ENCODE measurements around the gene GNA12. TPM values are rescaled to one million over a fixed set of nuclear protein-coding genes. Genes with fewer than 3 reads are reported as not detected.

Gene GNA12
- total RNA-seq, 1 experiment from 2014 or later: 25.7 TPM

DNA sequence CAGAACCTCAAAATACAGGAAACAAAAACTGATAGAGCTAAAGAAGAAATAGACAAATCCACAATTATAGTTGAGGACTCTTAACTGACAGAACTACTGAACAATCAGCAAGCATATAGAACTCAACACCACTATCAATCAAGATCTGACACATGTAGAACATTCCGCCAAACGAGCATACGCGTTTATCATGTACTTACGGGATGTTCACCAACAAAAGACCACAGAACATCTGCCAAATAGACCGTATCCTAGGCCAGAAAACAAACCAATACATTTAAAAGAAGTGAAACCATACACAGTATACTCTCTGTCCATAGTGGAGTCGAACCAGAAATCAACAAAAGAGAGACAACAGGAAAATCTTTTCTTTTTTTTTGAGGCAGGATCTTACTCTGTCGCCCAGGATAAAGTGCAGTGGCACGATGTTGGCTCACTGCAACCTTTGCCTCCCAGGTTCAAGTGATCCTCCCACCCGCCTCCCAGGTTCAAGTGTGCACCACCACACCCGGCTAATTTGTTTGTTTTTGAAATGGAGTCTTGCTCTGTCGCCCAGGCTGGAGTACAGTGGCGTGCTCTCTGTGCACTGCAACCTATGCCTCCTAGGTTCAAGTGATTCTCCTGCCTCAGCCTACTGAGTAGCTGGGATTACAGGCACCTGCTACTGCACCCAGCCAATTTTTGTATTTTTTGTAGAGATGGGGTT lies 5.1 kb downstream of the GNA12 start:
- no peak for DNase-seq (ENCODE audit: low read depth)

DNA sequence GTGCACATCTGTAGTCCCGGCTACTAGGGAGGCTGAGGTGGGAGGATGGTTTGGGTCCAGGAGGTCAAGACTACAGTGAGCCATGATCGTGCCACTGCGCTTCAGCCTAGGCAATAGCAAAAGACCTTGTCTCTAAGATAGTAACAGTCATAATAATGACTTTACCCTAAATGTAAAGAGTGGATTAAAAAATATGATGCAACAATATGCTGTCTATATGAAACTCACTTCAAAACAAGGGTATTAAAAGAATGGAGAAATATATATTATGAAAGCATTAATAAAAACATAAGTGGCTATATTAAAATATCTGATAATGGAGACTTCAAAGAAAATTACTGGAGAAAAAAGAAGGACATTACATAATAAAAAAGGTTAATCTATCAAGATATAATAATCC lies 5.7 kb downstream of the GNA12 start:
- no peak for DNase-seq (ENCODE audit: low read depth)

DNA sequence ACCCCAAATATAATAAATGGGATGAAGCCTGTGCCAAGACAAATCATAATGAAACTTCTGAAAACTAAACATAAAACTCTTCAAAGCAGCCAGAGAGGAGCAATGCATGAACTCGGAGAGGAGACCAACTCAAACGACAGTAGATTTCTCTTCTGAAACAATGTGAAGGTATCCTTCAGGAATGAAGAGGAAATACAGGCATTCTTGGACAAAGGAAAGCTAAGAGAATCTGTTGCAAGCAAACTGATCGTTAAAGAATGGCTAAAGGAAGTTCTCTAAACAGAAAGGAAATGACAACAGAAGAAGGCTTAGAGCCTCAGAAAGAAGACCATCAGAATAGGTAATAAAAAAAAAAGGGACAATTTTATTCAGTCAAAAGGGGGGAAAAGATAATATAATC lies 6.6 kb downstream of the GNA12 start:
- DNase-seq (ENCODE audit: low read depth): no peak

DNA sequence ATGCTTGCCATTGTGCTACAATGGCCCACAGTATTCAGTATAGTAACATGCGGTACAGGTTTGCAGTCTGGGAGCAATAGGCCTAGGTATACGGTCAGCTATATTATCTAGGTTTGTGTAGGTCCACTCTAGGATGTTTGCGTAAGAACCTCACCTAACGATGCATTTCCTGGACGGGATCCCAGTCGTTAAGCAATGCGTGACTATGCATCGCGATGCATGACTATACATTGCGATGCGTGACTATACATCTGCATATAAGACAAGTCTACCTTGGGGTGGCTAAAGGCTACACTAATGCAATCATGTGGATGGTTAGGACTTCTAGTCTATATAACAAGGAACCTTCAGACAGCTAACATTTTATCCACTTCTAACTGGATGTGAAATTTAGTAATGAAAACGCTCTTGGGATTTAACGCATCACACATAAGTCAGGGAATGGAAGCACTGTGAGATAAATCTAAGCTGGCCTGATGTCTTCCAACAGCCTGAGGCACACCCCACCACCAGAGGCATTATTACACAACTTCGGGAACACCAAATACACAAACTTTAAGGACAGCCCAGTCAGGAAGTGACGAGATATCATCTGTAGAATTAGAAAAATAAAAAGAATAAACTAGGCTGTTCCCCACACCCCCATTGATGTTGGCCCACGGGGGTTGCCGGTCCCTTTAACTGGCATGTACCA lies 9.2 kb downstream of the GNA12 start:
- no peak for DNase-seq (ENCODE audit: low read depth)

DNA sequence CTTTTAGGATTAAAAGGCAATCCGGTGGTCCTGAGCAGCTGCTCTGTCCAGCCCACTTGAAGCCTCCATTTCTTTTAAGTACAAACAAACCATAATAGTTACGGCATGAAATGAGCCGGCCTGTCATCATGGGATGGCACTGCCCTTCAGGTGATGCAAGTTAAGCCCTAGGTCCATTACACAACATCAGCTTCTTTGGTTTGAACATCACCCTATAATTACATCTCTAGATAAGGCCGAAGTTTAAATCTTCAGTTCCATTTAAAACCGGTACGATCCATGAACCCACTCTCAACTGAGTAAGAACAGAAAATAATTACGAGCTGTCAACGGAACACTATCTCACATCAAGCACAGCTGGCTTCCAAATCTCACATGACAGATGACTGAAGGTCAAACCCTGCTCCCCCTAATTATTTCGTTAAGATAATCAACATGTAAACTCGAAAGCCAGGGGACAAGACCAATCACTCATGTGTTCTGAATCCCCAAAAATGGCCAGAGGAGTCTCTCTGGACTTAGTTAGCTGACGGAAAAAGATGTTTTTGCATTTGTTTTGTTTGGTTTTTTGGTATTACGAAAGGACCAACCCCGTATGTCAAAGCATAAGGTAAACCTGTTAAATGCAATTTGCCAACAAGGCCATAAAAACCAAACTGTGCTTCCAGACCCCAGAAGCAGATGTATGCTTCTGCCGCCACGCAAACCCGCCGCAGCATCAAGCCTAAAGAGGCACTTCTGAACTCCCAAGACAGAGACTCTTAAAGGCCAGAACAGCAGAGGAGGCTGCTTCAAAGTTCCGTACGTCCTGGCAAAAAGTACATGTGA lies 10.8 kb downstream of the GNA12 start:
- no peak for DNase-seq (ENCODE audit: low read depth)

DNA sequence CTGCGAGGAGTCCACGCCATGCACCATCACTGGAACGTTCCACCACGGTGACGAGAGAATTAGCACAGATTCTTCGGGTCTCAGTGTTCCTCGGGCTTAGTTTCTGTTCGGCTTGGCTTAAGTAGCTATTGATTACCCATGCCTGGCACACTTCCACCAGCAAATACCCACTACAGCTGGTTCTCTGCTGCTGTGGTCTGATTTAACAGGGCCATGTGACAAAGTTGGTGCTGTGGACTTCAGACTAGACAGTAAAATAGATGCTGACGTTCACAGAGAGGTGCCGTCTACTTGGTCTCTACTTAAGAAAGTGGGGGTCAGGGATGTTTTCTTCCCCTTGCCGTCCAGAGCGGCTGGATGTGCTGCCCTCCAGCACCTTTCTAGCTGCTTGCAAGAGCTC lies 11.6 kb downstream of the GNA12 start:
- no peak for DNase-seq (ENCODE audit: low read depth)

DNA sequence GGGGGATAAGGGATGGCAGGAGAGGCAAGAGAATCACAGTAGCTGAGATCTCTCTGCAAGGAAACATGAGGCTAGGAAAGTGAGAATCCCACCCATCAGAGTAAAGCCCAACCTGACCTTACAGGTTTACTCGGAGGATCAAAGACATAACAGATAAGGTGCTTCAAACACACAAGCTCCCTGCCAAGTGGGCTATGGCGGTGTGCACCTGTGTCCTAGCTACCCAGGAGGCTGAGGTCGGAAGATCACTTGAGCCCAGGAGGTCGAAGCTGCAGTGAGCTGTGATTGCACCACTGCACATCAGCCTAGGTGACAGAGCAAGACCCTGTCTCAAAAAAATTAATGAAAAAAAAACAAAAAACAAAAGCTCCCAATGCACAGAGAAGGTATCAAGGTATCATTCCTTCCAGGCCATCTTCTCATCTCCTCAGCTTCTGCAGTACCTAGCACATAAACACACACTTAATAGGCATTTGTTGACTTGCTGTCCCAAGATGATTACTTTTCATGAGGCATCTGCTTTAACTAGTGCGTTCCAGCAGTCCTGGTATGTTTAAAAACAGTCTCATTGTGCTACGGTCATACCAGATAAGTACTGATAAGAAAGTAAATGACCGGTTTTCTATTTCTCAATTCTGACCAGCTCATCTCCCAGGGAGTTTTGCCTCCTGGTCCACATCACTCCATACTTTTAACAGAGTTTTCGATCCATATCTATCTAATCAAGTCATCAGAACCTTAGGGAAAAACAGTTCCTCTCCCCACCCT lies 13.3 kb downstream of the GNA12 start:
- DNase-seq (ENCODE audit: low read depth): no peak

DNA sequence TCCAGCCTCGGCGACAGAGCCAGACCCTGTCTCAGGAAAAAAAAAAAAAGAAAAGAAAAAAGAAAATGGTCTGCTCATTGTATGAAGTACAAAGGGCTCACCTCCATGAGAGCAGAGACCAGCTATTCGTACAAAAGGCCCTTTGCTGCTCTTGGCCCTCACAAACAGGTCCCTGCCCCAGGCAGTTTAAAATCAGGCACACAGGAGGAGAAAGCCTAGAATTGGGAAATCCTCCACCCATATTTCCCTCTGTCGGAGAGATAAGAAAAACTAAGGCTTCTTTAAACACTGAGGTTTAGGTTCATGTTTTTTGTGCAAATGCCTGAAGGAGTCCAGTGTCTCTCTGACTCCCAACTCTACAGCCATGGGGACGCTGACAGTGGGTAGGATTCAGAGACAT lies 15.1 kb downstream of the GNA12 start:
- DNase-seq (ENCODE audit: low read depth): no peak

DNA sequence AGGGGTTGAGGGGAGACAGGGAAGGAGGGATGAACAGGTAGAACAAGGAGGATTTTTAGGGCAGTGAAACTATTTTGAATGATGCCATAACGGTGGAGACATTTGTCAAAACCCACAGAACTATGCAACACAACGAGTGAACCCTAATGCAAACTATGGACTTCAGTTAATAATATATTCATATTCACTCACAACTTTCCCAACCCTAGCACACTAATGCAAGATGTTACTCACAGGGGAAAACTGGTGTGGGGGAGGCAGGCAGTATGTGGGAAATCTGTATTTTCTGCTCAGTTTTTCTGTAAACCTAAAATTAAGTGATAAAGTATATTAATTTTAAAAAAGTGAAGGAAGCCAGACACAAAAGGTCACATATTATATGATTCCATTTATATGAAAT lies 17.3 kb downstream of the GNA12 start:
- no peak for DNase-seq (ENCODE audit: low read depth)

DNA sequence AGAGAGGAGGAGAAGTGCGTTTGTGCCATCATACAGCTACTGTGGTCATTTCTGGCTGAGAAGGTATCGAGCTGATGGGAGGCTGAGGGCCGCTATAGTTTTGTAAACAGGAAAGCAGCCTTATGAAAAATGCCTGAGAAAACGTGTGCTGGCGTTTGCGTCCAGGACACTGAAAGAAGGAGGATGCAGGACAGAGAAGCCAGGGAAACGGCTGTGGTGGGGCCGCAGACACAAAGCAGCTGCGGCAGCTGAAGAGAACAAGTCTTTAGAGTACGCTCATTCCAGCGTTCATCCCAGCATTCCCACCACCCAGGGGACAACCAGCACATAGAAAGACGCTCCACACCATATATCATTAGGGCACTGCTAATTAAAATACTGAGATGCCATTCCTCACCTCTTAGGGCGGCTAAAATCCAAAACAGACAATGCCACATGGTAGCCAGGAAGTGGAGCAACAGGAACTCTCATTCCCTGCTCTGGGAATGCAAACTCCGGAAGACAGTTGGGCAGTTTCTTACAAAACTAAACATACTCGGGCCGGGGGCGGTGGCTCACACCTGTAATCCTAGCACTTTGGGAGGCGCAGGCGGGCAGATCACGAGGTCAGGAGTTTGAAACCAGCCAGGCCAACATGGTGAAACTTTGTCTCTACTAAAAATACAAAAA lies 18.4 kb downstream of the GNA12 start:
- no peak for DNase-seq (ENCODE audit: low read depth)

DNA sequence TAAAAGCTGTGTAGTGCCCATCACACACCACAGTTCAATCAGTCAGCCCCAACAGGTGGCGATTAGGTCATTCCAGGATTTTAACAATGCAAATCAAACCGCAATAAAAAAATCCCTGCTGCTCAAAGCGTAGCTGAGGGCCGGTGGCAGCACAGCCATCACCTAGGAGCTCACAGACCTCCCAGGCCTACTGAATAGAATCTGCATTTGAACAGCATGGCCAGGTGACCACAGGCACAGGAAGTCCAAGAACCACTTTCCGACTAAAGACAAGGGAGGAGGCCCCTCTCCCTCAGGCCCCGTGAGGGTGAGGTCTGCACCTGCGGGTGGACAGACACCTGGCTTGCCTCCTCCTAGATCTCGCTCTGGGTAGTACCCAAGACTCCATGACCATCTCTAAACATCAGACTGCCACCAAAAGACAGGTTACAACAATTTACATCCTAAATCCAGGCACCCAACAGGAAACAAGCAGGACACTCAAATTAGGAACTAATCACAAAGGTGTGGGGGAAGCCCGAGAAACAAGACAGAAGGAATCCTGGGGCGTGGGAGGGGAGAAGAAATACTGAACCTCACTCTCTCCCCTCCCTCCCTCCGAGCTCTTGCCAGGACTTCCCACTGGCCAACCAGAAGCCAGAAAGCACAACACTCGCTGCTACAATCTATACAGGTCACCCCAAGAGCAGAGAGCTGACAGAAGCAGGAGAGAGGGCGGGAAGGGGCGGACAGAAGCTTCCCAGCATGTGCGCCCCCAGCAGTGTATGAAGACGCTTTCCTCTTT lies 19.2 kb downstream of the GNA12 start:
- DNase-seq (ENCODE audit: low read depth): no peak

DNA sequence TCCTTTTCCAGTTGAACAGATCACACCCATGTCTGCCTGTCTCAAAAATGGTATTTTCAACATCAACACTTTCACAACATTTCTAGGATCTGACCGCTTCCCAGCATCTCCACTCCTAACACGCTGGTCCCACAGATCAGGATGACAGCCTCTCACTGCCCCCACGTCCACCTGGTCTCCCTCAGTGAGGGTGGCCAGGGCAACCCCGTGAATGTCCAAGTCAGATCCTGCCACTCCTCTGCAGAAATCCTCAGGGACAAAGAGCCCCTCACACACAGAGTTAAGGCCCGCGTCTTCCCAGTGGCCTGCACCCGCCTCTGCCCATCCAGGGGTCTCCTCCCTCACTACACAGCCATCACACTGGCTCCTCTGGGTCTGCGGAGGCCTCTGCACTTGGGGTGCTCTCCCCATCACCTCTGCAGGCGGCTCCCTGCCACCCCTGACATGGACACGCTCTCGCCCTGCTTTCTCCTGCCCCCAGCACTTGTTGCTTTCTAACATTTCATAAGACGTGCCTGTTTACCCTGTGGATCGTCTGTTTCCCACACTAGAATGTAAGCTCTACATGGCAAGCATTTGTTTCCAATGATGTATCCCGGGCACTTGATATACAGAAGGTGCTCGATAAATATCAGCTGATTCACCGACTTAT lies 20.0 kb downstream of the GNA12 start:
- DNase-seq (ENCODE audit: low read depth): no peak

DNA sequence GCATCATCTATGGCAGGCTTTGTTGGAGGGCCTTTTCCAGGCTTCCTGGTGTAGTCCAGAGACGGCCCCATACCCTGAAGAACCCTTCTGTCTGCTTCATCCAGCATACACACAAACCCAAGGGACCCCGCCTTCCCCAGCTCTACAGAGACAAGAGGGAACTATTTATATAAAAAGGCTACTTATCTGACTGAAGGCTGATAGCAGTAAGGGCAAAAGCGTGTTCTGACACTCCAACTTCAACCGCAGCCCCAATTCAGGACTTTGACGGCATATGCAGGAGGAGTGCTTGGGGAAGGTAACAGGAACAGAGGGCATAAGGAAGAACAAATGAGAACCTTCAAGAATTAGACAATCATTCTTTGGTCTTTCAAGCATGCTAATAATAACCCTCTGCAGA lies 21.0 kb downstream of the GNA12 start:
- no peak for DNase-seq (ENCODE audit: low read depth)

DNA sequence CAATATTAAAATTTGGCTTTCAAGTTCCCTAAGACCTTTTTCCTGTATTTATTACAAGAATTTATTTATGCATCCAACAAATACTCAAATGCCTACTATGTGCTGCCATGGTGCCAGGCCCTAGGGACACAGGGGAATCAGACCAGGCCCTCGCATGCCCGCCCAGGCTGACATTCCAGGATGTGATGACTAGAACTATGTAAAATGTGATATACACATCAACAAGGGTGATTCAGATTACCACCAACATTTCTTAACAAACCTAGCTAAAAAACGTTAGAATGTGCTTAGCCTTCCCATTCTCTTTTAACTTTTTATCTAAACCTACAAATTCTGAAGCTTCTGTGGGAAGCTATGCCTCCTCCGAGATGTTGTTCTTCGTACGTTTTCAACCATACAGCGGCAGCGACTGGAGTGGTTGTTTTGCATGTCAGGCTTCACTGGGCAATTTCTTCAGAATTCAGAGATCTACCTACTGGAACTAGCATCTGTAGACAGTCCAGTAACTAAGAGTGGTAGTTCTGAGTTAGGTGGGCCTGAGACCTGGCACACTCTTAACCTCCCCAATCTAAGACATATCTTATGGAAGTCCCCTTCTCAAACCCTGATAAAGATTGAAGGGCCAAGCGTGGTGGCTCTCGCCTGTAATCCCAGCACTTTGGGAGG lies 22.1 kb downstream of the GNA12 start:
- DNase-seq (ENCODE audit: low read depth): peak; percentile 94

DNA sequence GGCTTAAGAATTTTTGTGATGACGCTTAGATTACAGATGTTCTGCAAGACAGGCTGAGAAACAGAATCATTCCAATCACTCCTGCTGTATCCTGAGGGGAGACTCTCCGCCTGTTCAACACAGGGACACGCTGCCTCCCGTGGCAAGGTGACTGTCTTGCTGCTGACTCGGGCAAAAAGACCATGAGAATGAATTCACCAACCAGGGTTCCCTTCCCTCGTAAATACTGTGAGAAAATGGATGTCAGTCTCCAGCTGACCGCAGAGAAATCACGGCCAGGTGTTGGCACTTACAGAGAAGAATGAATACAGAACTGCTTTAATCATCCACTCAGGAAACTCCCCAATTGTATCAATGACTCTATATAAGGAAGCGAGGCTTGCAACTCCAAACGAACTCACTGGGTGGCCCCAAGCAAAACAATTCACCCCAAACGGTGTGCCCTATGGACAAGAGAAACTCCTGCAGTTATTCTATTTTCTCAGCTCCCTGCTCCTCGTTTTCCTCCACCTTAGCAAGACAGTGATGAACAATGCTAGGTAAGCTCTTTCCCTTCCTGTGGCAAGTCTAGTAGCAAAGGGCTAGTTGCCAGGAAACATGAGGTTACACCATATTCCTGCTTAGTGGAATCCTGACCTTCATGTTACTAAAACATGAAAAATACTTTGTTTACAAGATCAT lies 22.8 kb downstream of the GNA12 start:
- DNase-seq (ENCODE audit: low read depth): peak; percentile 95

DNA sequence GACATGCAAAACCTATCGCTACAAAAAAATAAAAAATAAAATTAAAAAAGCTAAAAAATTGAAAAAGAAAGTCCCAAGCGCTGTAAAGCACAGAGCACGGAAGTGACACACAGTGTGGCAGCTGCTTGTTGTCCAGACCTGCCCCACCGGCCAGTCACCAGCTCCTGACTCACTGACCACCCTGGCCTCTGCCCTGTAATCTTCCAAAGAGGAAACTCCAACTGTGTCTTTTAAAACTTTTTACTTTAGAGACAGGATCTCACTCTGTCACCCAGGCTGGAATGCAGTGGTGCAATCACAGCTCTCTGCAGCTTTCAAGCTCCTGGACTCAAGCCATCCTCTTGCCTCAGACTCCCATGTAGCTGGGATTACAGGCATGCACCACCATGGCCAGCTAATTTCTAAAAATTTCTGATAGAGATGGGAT lies 23.6 kb downstream of the GNA12 start:
- DNase-seq (ENCODE audit: low read depth): peak; percentile 98

DNA sequence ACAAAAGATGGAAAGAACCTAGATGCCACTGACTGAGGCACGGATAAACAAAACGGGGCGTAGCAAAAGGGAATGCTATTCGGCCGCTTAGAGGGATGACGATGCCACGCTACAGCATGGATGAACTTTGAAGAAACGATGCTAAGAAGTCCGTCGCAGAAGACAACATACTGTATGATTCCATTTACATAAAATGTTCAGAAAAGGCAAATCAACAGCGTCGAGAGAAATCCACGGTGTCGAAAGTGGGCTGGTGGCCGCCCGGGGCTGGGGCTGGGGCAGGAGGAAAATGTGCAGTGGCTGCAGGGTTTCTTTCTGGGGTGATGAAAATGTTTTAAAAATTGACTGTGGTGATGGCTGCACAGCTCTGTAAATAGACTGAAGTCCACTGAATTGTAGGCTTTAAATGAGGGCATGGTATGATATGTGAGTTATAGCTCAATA lies 24.1 kb downstream of the GNA12 start:
- DNase-seq (ENCODE audit: low read depth): no peak

DNA sequence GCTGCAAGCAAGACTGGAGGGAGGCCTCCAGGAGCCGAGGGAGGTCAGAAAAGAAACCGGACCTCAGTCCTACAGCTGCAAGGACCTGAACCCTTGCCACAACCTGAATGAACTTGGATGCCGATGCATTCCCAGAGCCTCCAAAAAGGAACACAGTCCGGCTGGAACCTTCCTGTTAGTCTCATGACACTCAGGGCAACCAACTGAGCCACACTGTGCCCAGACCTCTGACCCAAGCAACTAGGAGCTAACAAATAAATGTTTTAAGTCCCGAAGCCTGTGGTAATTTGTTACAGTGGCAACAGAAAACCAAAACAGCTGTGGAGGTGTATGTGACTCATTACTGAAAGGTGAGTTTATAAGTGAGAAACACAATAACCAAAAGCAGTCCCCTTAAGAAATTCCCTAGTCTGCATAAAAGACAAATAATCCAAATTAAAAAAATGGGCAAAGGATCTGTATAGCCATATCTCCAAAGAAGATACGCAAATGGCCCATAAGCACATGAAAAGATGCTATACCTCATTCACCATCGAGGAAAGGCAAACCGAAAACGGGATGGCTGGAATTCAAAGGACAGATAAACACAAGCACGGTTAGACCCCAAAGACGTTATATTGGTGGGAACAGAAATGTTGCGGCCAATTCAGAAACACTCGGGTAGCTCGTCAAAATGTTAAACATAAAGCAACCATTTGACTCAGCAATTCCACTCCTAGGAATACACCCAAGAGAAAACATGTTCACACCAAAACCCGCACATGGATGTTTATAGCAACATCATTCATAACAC lies 24.8 kb downstream of the GNA12 start:
- DNase-seq (ENCODE audit: low read depth): peak; percentile 79
